ENCODE results near the gene REEP6. TPM values are rescaled to one million over a fixed set of nuclear protein-coding genes. Genes with fewer than 3 reads are reported as not detected.

The REEP6 gene
- polyA plus RNA-seq, 1 of the 3 experiments (the other 2 are of a cell fraction): 9.1 TPM

DNA sequence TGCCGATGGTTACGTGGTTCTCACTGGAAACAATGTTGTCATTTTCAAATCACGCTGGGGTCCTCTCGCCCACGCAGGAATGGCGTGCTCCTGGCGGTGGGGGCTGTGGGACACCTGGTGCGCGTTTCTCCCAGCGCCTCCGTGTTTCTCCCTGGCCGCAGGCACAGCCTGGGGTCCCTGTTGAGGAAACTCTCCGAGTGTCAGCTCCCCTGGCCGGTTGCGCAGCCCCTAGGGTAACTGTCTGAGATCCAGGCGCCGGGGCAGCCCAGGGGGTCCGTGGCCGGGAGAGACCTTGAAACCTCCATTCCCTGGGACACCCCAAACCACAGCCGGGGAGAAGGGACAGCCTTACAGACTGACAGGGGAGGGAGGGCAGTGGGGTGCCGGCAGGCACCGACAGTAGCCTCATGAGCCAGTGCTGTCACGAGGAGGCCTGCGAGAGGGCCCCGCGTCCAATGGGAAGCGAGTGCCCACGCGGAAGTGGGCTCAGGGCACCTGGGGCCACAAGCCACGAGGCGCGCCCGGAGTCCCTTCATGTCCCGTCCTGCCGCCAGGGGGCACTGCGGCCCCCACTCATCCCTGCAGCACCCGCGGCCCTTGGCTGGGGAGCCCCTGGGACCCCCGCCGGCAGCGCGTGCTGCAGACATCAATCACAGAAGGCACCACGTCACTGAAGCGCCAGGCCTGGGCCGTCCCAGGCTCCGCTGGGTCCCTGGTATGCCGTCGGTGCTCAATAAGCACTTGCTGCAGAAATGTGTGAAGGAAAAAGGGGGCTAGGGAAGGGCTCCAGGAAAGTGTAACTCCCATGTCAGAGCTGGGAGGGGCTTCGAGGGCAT is 12.3 kb downstream of the REEP6 start:
- POLR2A ChIA-PET: interaction anchor here (0.6 kb wide), 1 partner anchor 598 kb away, joined by 3 read pairs; no protein-coding TSS in a partner anchor
- H3K9me3 ChIP-seq: no peaks in the 10 kb centered on the region

More for the DNA sequence above, 12.3 kb downstream of the REEP6 start:
- TF ChIP-seq RCOR1 (IDR thresholded peaks at IDR 0.05; ENCODE audit: low read length): no peak
- TF ChIP-seq TCF12 (IDR thresholded peaks at IDR 0.05): no peak
- TF ChIP-seq, protein P1, sequence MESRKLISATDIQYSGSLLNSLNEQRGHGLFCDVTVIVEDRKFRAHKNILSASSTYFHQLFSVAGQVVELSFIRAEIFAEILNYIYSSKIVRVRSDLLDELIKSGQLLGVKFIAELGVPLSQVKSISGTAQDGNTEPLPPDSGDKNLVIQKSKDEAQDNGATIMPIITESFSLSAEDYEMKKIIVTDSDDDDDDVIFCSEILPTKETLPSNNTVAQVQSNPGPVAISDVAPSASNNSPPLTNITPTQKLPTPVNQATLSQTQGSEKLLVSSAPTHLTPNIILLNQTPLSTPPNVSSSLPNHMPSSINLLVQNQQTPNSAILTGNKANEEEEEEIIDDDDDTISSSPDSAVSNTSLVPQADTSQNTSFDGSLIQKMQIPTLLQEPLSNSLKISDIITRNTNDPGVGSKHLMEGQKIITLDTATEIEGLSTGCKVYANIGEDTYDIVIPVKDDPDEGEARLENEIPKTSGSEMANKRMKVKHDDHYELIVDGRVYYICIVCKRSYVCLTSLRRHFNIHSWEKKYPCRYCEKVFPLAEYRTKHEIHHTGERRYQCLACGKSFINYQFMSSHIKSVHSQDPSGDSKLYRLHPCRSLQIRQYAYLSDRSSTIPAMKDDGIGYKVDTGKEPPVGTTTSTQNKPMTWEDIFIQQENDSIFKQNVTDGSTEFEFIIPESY (IDR thresholded peaks at IDR 0.05; ENCODE audit: borderline replicate concordance, low read depth): no peak
- TF ChIP-seq TEAD4 (IDR thresholded peaks at IDR 0.05; ENCODE audit: borderline replicate concordance, insufficient read depth): no peak
- TF ChIP-seq RAD21 (IDR thresholded peaks at IDR 0.05; ENCODE audit: low read length): peak; percentile 21; the same call in 1 of the 2 replicates
- TF ChIP-seq FOXM1 (IDR thresholded peaks at IDR 0.05; ENCODE audit: low read depth): no peak
- TF ChIP-seq FOXJ3 (CRISPR knock-in tag; IDR thresholded peaks at IDR 0.05): no peak
- TF ChIP-seq, protein P2, sequence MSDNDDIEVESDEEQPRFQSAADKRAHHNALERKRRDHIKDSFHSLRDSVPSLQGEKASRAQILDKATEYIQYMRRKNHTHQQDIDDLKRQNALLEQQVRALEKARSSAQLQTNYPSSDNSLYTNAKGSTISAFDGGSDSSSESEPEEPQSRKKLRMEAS (IDR thresholded peaks at IDR 0.05; ENCODE audit: low read depth): peak; percentile 65; the same call in 1 of the 2 replicates
- no peak for TF ChIP-seq NFIC (IDR thresholded peaks at IDR 0.05; ENCODE audit: borderline replicate concordance)
- TF ChIP-seq, protein P3, sequence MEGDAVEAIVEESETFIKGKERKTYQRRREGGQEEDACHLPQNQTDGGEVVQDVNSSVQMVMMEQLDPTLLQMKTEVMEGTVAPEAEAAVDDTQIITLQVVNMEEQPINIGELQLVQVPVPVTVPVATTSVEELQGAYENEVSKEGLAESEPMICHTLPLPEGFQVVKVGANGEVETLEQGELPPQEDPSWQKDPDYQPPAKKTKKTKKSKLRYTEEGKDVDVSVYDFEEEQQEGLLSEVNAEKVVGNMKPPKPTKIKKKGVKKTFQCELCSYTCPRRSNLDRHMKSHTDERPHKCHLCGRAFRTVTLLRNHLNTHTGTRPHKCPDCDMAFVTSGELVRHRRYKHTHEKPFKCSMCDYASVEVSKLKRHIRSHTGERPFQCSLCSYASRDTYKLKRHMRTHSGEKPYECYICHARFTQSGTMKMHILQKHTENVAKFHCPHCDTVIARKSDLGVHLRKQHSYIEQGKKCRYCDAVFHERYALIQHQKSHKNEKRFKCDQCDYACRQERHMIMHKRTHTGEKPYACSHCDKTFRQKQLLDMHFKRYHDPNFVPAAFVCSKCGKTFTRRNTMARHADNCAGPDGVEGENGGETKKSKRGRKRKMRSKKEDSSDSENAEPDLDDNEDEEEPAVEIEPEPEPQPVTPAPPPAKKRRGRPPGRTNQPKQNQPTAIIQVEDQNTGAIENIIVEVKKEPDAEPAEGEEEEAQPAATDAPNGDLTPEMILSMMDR (IDR thresholded peaks at IDR 0.05): peak; percentile 76
- peak; percentile 24 for TF ChIP-seq SMC3 (IDR thresholded peaks at IDR 0.05; ENCODE audit: low read depth, low read length)
- TF ChIP-seq GATA2 (CRISPR knock-in tag; IDR thresholded peaks at IDR 0.05): no peak
- TF ChIP-seq, protein P4, sequence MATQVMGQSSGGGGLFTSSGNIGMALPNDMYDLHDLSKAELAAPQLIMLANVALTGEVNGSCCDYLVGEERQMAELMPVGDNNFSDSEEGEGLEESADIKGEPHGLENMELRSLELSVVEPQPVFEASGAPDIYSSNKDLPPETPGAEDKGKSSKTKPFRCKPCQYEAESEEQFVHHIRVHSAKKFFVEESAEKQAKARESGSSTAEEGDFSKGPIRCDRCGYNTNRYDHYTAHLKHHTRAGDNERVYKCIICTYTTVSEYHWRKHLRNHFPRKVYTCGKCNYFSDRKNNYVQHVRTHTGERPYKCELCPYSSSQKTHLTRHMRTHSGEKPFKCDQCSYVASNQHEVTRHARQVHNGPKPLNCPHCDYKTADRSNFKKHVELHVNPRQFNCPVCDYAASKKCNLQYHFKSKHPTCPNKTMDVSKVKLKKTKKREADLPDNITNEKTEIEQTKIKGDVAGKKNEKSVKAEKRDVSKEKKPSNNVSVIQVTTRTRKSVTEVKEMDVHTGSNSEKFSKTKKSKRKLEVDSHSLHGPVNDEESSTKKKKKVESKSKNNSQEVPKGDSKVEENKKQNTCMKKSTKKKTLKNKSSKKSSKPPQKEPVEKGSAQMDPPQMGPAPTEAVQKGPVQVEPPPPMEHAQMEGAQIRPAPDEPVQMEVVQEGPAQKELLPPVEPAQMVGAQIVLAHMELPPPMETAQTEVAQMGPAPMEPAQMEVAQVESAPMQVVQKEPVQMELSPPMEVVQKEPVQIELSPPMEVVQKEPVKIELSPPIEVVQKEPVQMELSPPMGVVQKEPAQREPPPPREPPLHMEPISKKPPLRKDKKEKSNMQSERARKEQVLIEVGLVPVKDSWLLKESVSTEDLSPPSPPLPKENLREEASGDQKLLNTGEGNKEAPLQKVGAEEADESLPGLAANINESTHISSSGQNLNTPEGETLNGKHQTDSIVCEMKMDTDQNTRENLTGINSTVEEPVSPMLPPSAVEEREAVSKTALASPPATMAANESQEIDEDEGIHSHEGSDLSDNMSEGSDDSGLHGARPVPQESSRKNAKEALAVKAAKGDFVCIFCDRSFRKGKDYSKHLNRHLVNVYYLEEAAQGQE (IDR thresholded peaks at IDR 0.05; ENCODE audit: low read depth, low read length): no peak
- no peak for TF ChIP-seq YY1 (IDR thresholded peaks at IDR 0.05; ENCODE audit: low read depth)
- Histone ChIP-seq H2AFZ (ENCODE audit: low read depth) (no peak overlapping the region), H3F3A (replicated peaks; ENCODE audit: insufficient read depth) (peaks cover 8% of the 10 kb centered on the region), H3K79me2 (ENCODE audit: insufficient read depth) (no peaks in the 10 kb centered on the region), H3K4me1 (ENCODE audit: control insufficient read depth in 1 of 2, insufficient read depth in 2 of 2, low read depth in 1 of 2, low read length in 1 of 2) (peaks cover 5 to 12% of the 10 kb centered on the region in 2 experiments; a peak in 2 of 4 replicates), H3K9ac (no peak overlapping the region), H3K9me2 (no peaks in the 10 kb centered on the region), H4K20me1 (ENCODE audit: insufficient read depth) (no peaks in the 10 kb centered on the region), H3K27ac (ENCODE audit: low read depth in 2 of 2, low read length in 1 of 2) (no peak overlapping the region), H3K36me3 (replicated peaks in 1 of 2; ENCODE audit: control insufficient read depth in 1 of 2, insufficient read depth in 2 of 2, low read length in 1 of 2) (no peaks in the 10 kb centered on the region), H3K27me3 (ENCODE audit: insufficient read depth) (0 out of 2 replicates have a peak, but pooled peaks cover 5% of the 10 kb centered on the region), H3K4me3 (ENCODE audit: low read depth in 2 of 2, low read length in 1 of 2) (peak overlapping the region in 1 of 2 experiments; percentile 48; a peak in 2 of 4 replicates), H3K4me2 (peak overlapping the region; percentile 47)
- WGBS (ENCODE audit: low lambda C conversion rate): 15% methylated on average over 26 of the region's 49 CpGs
- peak; percentile 82 for DNase-seq
- CTCF ChIA-PET: interaction anchor here (0.6 to 3.0 kb wide), 14 partner anchors 8 to 133 kb away, joined by 3 to 23 read pairs (median 3); partner anchors contain the start of gene REEP6

All from SK-N-SH (cell line).